NCI-H1417 treated with DMSO at 0.1 percent for 48 hours (cell line): ENCODE measurements around the gene ISM1.

Experiments
- DNase-seq: peaks from one replicate; lab custom pipeline; 2025; lab: John Stamatoyannopoulos, UW

ISM1 gene

GRCh38 chr20:13283869-13284829 lies 63.1 kb downstream of the ISM1 start:
- DNase-seq: no peak

- no peak for DNase-seq
Observed at GRCh38 chr20:13284830-13285229, 63.8 kb downstream of the ISM1 start.

- no peak for DNase-seq
Observed at GRCh38 chr20:13285408-13285807, 64.3 kb downstream of the ISM1 start.

- DNase-seq: no peak
Observed at GRCh38 chr20:13286052-13286451, 65.0 kb downstream of the ISM1 start.

- DNase-seq: no peak
Observed at GRCh38 chr20:13286607-13287006, 65.5 kb downstream of the ISM1 start.

- no peak for DNase-seq
Observed at GRCh38 chr20:13288357-13288756, 67.3 kb downstream of the ISM1 start.

GRCh38 chr20:13289031-13289430 lies 68.0 kb downstream of the ISM1 start:
- DNase-seq: no peak

GRCh38 chr20:13290724-13291123 lies 69.7 kb downstream of the ISM1 start:
- DNase-seq: no peak

GRCh38 chr20:13291157-13291556 lies 70.1 kb downstream of the ISM1 start:
- DNase-seq: no peak

GRCh38 chr20:13292201-13292885 lies 71.3 kb downstream of the ISM1 start:
- no peak for DNase-seq

GRCh38 chr20:13294522-13294921 lies 73.4 kb downstream of the ISM1 start:
- DNase-seq: no peak

- DNase-seq: no peak
Observed at GRCh38 chr20:13295637-13296036, 74.6 kb downstream of the ISM1 start.

GRCh38 chr20:13296070-13296469 lies 75.0 kb downstream of the ISM1 start:
- DNase-seq: no peak

GRCh38 chr20:13297147-13297899 lies 76.2 kb downstream of the ISM1 start:
- DNase-seq: no peak

- no peak for DNase-seq
Observed at GRCh38 chr20:13298692-13299373, 77.8 kb downstream of the ISM1 start.

GRCh38 chr20:13299401-13299800 lies 78.3 kb downstream of the ISM1 start:
- DNase-seq: no peak

GRCh38 chr20:13301596-13301995 lies 80.5 kb downstream of the ISM1 start:
- DNase-seq: no peak

- DNase-seq: no peak
Observed at GRCh38 chr20:13302647-13303450, 81.8 kb downstream of the ISM1 start.

GRCh38 chr20:13305284-13305683 lies 84.2 kb downstream of the ISM1 start:
- no peak for DNase-seq

- DNase-seq: no peak
Observed at GRCh38 chr20:13307562-13308163, 86.6 kb downstream of the ISM1 start.

GRCh38 chr20:13312300-13312699 lies 91.2 kb downstream of the ISM1 start:
- DNase-seq: no peak
